ENCODE results near the gene TYMS.

Gene TYMS

GRCh38 chr18:712401-713134, 55.1 kb downstream of the TYMS start, which contains the start of gene ENOSF1:
Gene ENOSF1, minus strand, starts transcription at chr18:712630. Its CDS starts 43 bp downstream, at chr18:712587.
- DNase-seq, result peak; percentile 71

- no peak for DNase-seq
These were observed 55.7 kb downstream of the TYMS start for GRCh38 chr18:713135-713490.

DNA sequence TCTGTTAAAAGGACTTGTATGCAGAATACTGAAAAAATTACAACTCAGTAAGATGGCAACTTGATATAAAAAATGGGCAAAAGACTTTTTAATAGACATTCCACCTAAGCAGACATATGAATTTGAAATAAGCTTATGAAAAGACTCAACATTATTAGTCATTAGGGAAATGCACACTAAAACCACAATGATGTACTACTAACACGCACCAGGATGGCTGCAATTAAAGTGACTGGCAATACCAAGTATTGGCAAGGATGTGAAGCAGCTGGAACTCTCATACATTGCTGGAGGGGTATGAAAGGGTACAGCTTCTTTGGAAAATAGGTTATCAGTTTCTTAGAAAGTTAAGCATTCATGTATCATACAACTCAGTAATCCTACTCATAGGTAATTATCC, 58.2 kb downstream of the TYMS start:
- DNase-seq, result no peak

DNA sequence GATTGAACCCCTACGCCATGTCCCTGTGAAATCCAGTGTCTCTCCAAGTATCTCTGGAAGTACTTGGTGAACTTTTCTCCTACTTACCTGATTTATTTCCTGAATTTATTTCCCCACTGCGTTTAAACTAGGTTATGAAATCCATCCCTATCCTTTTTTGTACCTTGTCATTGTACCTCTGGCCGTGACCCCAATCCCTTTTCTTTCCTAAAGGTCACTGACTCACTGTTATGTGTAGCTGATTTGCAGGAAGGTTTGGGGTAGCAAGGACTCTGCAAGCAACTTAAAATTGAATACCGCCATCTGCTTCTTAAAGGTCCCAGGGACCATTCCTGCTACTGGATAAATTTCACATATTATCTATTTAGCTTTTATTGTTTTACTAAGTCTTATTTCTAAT, 59.5 kb downstream of the TYMS start:
- DNase-seq, result no peak

Data from effector CD8-positive, alpha-beta T cell (primary cell).